Loucy (cell line): ENCODE measurements around the gene IFNE.

ENCODE experiments used
- CTCF ChIP-seq: fragments of 200-600 bp; sonication (generic); conservative IDR thresholded peaks from 2 replicates; pipeline ENCODE4 v1.5.1; 2014; ENCODE audit warnings: mild to moderate bottlenecking, antibody characterized with exemption, low read length
- EZH2phosphoT487 ChIP-seq: fragments of 200-600 bp; IDR thresholded peaks from 2 replicates; pipeline ENCODE4 v1.6.1; 2018; ENCODE audit warnings: antibody characterized with exemption, mild to moderate bottlenecking, moderate library complexity, borderline replicate concordance

- TF ChIP-seq CTCF (no peak), EZH2phosphoT487 (no peak)
These were observed 28.0 kb downstream of the IFNE start for GRCh38 chr9:21454149-21454548.
